Sigmoid colon (tissue), 7 donors: ENCODE measurements around the gene KRT82. TPM values are rescaled to one million over a fixed set of nuclear protein-coding genes. Genes with fewer than 3 reads are reported as not detected.
"Not testable (repeated sequence)": the region's sequence is repeated elsewhere in the genome, so short reads cannot be mapped to it uniquely, and the experiment has no call there.

Source experiments
- DNase-seq: peaks from one replicate; pipeline ENCODE4 v3.0.0-alpha.2; 2019
- H3K27ac ChIP-seq, 4 donors: fragments of 200-600 bp; sonication (generic); one replicate each; pipeline ENCODE4 v1.5.1; 2016 to 2019; ENCODE audit warnings: mild to moderate bottlenecking in 1 of 4
- H3K27me3 ChIP-seq, 3 donors: fragments of 200-600 bp; sonication (generic); one replicate each; pipeline ENCODE4 v1.5.1; 2019; ENCODE audit warnings: mild to moderate bottlenecking in 1 of 3
- H3K36me3 ChIP-seq, 4 donors: fragments of 200-600 bp; sonication (generic); one replicate each; pipeline ENCODE4 v1.5.1; 2016 to 2019
- H3K4me1 ChIP-seq, 4 donors: fragments of 200-600 bp; sonication (generic); one replicate each; pipeline ENCODE4 v1.5.1; 2017 to 2019
- H3K4me3 ChIP-seq, 4 donors: fragments of 200-600 bp; sonication (generic); one replicate each; pipeline ENCODE4 v1.5.1; 2017 to 2019; ENCODE audit warnings: mild to moderate bottlenecking in 2 of 4, moderate library complexity in 1 of 4
- H3K9me3 ChIP-seq, 4 donors: fragments of 200-600 bp in 3 of 4; sonication (generic) in 3 of 4; one replicate each; pipeline versions ENCODE4 v1.5.1 to v1.6.1; 2013 to 2019
- EP300 ChIP-seq, 4 donors: sonication (generic); formaldehyde crosslinking; IDR thresholded peaks; one replicate each; pipeline ENCODE4 v1.6.1; 2017; ENCODE audit warnings: antibody characterized with exemption in 4 of 4
- POLR2A ChIP-seq, 2 donors: fragments of 450-650 bp; IDR thresholded peaks; one replicate each; pipeline ENCODE4 v1.6.1; 2016; ENCODE audit warnings: antibody characterized with exemption in 2 of 2, mild to moderate bottlenecking in 2 of 2, moderate library complexity in 2 of 2
- POLR2AphosphoS5 ChIP-seq, 4 donors: sonication (generic); formaldehyde crosslinking; IDR thresholded peaks; one replicate each; pipeline ENCODE4 v1.6.1; 2017; ENCODE audit warnings: antibody characterized with exemption in 4 of 4
- WGBS, 2 donors: extraction: QIAGEN DNeasy Blood & Tissue Kit; methylation state at CpG; one replicate each; pipeline ENCODE4 v1.1.7; 2013; 5-methylcytosine and 5-hydroxymethylcytosine counted together
- intact Hi-C: fragments of 100-400 bp; cut with DNase I; formaldehyde crosslinking; loops from one replicate; pipeline ENCODE4 v1.15.1; 2023
- polyA plus RNA-seq, 3 donors: library from polyadenylated mRNA; stranded (reverse); fragments of 200-250 nt; gene quantifications; one replicate each; pipeline ENCODE4 v1.2.3, GENCODE V29; 2013
- total RNA-seq, 4 donors: library from RNA; depleted of rRNA; stranded (reverse); fragments of >200 nt; gene quantifications; one replicate each; pipeline ENCODE4 v1.1.0, GENCODE V29; 2016
- TF ChIP-seq, protein P1 (sequence below), 4 experiments: fragments of 450-650 bp in 3 of 4; fragments of 200-600 bp in 1 of 4; IDR thresholded peaks; one replicate each; pipeline ENCODE4 v1.5.1; 2016 to 2019; ENCODE audit warnings: antibody characterized with exemption in 4 of 4, mild to moderate bottlenecking in 3 of 4, moderate library complexity in 2 of 4
- donor health status: healthy with polysubstance abuse.
- donor health status: Bipolar disorder and iron deficiency.
- donor health status: healthy.

Gene KRT82
- total and polyA plus RNA-seq, 7 donors: 0.03 TPM; not detected in 6

DNA sequence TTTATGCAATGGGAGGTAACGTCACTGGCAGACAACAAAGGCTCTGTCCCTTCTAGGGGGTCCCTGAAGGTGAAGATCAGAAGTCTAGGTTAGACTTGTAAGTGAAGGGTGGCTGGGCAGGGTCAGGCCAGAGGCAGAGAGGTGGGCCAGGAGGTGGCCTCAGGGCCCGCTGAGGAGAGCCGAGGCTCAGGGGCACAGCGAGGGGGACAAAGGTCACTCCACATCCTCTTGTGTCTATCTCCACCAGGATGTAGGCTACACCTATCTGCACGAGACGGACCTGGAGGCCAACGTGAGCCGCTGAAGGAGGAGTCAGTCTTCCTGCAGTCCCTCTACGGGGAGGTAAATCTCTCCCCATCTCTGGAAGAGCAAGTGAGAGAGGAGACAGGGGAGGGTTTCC, 59.1 kb downstream of the KRT82 start:
- H3K4me1 ChIP-seq: peaks cover 0 to 3% (median 0%) of the 10 kb centered on the region in 4 donors
- no peak overlapping the region for H3K4me3 ChIP-seq
- DNase-seq: no peak
- H3K27me3 ChIP-seq: no peaks in the 10 kb centered on the region
- H3K9me3 ChIP-seq: no peaks in the 10 kb centered on the region
- 64 to 81% methylated on average over 9 of the region's 9 CpGs for WGBS, 2 donors
- H3K36me3 ChIP-seq: no peaks in the 10 kb centered on the region
- no peak overlapping the region for H3K27ac ChIP-seq
- TF ChIP-seq POLR2A (IDR thresholded peaks at IDR 0.05) (no peak), EP300 (IDR thresholded peaks at IDR 0.05) (no peak), POLR2AphosphoS5 (IDR thresholded peaks at IDR 0.05) (no peak)
- TF ChIP-seq, protein P1, sequence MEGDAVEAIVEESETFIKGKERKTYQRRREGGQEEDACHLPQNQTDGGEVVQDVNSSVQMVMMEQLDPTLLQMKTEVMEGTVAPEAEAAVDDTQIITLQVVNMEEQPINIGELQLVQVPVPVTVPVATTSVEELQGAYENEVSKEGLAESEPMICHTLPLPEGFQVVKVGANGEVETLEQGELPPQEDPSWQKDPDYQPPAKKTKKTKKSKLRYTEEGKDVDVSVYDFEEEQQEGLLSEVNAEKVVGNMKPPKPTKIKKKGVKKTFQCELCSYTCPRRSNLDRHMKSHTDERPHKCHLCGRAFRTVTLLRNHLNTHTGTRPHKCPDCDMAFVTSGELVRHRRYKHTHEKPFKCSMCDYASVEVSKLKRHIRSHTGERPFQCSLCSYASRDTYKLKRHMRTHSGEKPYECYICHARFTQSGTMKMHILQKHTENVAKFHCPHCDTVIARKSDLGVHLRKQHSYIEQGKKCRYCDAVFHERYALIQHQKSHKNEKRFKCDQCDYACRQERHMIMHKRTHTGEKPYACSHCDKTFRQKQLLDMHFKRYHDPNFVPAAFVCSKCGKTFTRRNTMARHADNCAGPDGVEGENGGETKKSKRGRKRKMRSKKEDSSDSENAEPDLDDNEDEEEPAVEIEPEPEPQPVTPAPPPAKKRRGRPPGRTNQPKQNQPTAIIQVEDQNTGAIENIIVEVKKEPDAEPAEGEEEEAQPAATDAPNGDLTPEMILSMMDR (IDR thresholded peaks at IDR 0.05): no peak
- intact Hi-C loops: no loop called here

- Histone ChIP-seq H3K27me3 (no peaks in the 10 kb centered on the region), H3K27ac (no peak overlapping the region), H3K9me3 (no peaks in the 10 kb centered on the region), H3K4me3 (no peak overlapping the region), H3K36me3 (no peaks in the 10 kb centered on the region), H3K4me1 (peaks cover 0 to under 1% (median 0%) of the 10 kb centered on the region in 4 donors)
- 61 to 65% methylated on average over 4 of the region's 4 CpGs for WGBS, 2 donors
- no peak for DNase-seq
- intact Hi-C loops: no loop called here
- no peak for TF ChIP-seq POLR2AphosphoS5 (IDR thresholded peaks at IDR 0.05)
Measured at GRCh38 chr12:52346593-52346992, 59.5 kb downstream of the KRT82 start.

DNA sequence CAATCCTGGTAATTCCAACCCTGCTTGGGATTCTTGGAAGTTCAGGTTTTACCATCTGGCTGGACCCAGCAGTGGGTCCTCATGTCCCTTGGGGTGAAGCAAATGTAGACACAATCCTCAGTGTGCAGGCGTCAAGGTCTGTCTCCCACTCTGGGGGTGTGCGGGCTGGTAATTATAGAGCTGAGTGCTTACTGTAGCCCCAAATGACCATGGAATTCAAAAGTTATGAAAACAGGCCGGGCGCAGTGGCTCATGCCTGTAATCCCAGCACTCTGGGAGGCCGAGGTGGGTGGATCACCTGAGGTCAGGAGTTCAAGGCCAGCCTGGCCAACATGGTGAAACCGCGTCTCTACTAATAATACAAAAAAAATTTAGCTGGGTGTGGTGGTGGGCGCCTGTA, 61.1 kb downstream of the KRT82 start:
- not testable (repeated sequence) for H3K27ac ChIP-seq

GRCh38 chr12:52344111-52344510, 62.0 kb downstream of the KRT82 start:
- no peak for TF ChIP-seq EP300 (IDR thresholded peaks at IDR 0.05)
- Histone ChIP-seq H3K4me1 (no peaks in the 10 kb centered on the region), H3K4me3 (no peak overlapping the region), H3K9me3 (no peaks in the 10 kb centered on the region), H3K27me3 (no peaks in the 10 kb centered on the region), H3K27ac (no peak overlapping the region), H3K36me3 (no peaks in the 10 kb centered on the region)
- WGBS, 2 donors: 94% methylated on average over 12 of the region's 12 CpGs
- intact Hi-C loops: no loop called here
- DNase-seq: peak; percentile 48

More for the DNA sequence above, 61.1 kb downstream of the KRT82 start:
- H3K36me3 ChIP-seq, H3K9me3 ChIP-seq, intact Hi-C loops, H3K27me3 ChIP-seq, H3K4me1 ChIP-seq, DNase-seq, H3K4me3 ChIP-seq: not testable (repeated sequence)
- WGBS, 2 donors: 73 to 91% methylated on average over 8 of the region's 8 CpGs

Other genes starting within 250 kb of the KRT82 start
- not detected for gene KRT80, start 214.3 kb downstream of the KRT82 start, total RNA-seq
- under 1 TPM in 2 of 3 donors, not detected in 1; under 0.01 to 0.34 TPM for gene KRT80, start 214.3 kb downstream of the KRT82 start, polyA plus RNA-seq
- 1 to 10 TPM in 1 of 4 donors, under 1 TPM in 1, not detected in 2; 0.27 to 3.2 TPM for gene KRT7, start 173.1 kb downstream of the KRT82 start, total RNA-seq
- 10 to 100 TPM in 1 of 3 donors, 1 to 10 TPM in 2; 1.2 to 12.0 (median 2.4) TPM for gene KRT7, start 173.1 kb downstream of the KRT82 start, polyA plus RNA-seq
- gene KRT86, start 131.7 kb downstream of the KRT82 start, total RNA-seq: not detected
- gene KRT86, start 131.7 kb downstream of the KRT82 start, polyA plus RNA-seq: under 1 TPM in 2 of 3 donors, not detected in 1; 0.25 to 0.60 TPM
- under 1 TPM in 1 of 4 donors, not detected in 3; 0.14 TPM for gene KRT81, start 114.8 kb downstream of the KRT82 start, total RNA-seq
- gene KRT81, start 114.8 kb downstream of the KRT82 start, polyA plus RNA-seq: under 1 TPM in 1 of 3 donors, not detected in 2; 0.17 TPM
- gene KRT83, start 84.9 kb downstream of the KRT82 start, total RNA-seq: not detected
- not detected for gene KRT83, start 84.9 kb downstream of the KRT82 start, polyA plus RNA-seq
- gene KRT85, start 38.9 kb downstream of the KRT82 start, total RNA-seq: not detected
- not detected for gene KRT85, start 38.9 kb downstream of the KRT82 start, polyA plus RNA-seq
- gene KRT84, start 20.7 kb downstream of the KRT82 start, total RNA-seq: not detected
- gene KRT84, start 20.7 kb downstream of the KRT82 start, polyA plus RNA-seq: not detected
- not detected for gene KRT75, start 28.0 kb upstream of the KRT82 start, total RNA-seq
- under 1 TPM in 1 of 3 donors, not detected in 2; 0.04 TPM for gene KRT75, start 28.0 kb upstream of the KRT82 start, polyA plus RNA-seq
- not detected for gene KRT6B, start 45.8 kb upstream of the KRT82 start, total RNA-seq
- gene KRT6B, start 45.8 kb upstream of the KRT82 start, polyA plus RNA-seq: under 1 TPM in 2 of 3 donors, not detected in 1; 0.60 to 0.61 TPM
- not detected for gene KRT6C, start 67.5 kb upstream of the KRT82 start, total RNA-seq
- gene KRT6C, start 67.5 kb upstream of the KRT82 start, polyA plus RNA-seq: under 1 TPM in 1 of 3 donors, not detected in 2; 0.60 TPM
- gene KRT6A, start 86.9 kb upstream of the KRT82 start, total RNA-seq: not detected
- 1 to 10 TPM in 1 of 3 donors, under 1 TPM in 1, not detected in 1; 0.19 to 6.0 TPM for gene KRT6A, start 86.9 kb upstream of the KRT82 start, polyA plus RNA-seq
- under 1 TPM in 1 of 4 donors, not detected in 3; 0.36 TPM for gene KRT5, start 114.1 kb upstream of the KRT82 start, total RNA-seq
- 1 to 10 TPM in 2 of 3 donors, not detected in 1; 1.1 to 7.8 TPM for gene KRT5, start 114.1 kb upstream of the KRT82 start, polyA plus RNA-seq
- not detected for gene KRT71, start 146.8 kb upstream of the KRT82 start, total RNA-seq
- gene KRT71, start 146.8 kb upstream of the KRT82 start, polyA plus RNA-seq: not detected
- not detected for gene KRT74, start 167.5 kb upstream of the KRT82 start, total RNA-seq
- not detected for gene KRT74, start 167.5 kb upstream of the KRT82 start, polyA plus RNA-seq
- not detected for gene KRT72, start 195.1 kb upstream of the KRT82 start, total RNA-seq
- under 1 TPM in 1 of 3 donors, not detected in 2; 0.79 TPM for gene KRT72, start 195.1 kb upstream of the KRT82 start, polyA plus RNA-seq
- not detected for gene KRT73, start 212.2 kb upstream of the KRT82 start, total RNA-seq
- under 1 TPM in 1 of 3 donors, not detected in 2; 0.73 TPM for gene KRT73, start 212.2 kb upstream of the KRT82 start, polyA plus RNA-seq
- gene KRT2, start 245.9 kb upstream of the KRT82 start, total RNA-seq: not detected
- under 1 TPM in 1 of 3 donors, not detected in 2; 0.38 TPM for gene KRT2, start 245.9 kb upstream of the KRT82 start, polyA plus RNA-seq